H1 (cell line): Measurements from ENCODE around the gene SNX25. TPM values are rescaled to one million over a fixed set of nuclear protein-coding genes. Genes with fewer than 3 reads are reported as not detected.

Experiments
- CTCF ChIA-PET: fragments of 300-600 bp; sonication (Branson Sonifier 250); formaldehyde crosslinking; loops from one replicate; lab custom pipeline; 2021; ENCODE audit not compliant: partially characterized antibody; lab: Charles Lee
- POLR2A ChIA-PET: fragments of 300-600 bp; sonication (Branson Sonifier 250); formaldehyde crosslinking; loops from one replicate; lab custom pipeline; 2021; ENCODE audit warnings: inconsistent platforms; ENCODE audit not compliant: partially characterized antibody; lab: Charles Lee
- DNase-seq, 2 experiments: peaks; one replicate each; pipeline versions ENCODE4 v3.0.0 to v3.0.0-alpha.2; 2010 to 2022; ENCODE audit warnings: low spot score in 2 of 2, low read depth in 1 of 2, mixed read lengths in 1 of 2
- FAIRE-seq: peaks from 2 replicates; lab custom pipeline; 2011; peaks lifted over from hg19 to GRCh38; lab: Jason Lieb, UNC
- H2AFZ ChIP-seq: 2 replicates; pipeline ENCODE4 v1.8.1; 2012; ENCODE audit warnings: low read length, inconsistent platforms
- H2AK5ac ChIP-seq: 2 replicates; pipeline ENCODE4 v1.6.1; 2013; ENCODE audit warnings: low read depth, low read length
- H2BK120ac ChIP-seq: replicated peaks from 2 replicates; pipeline ENCODE3; 2013; ENCODE audit warnings: low read depth, low read length, inconsistent platforms
- H2BK12ac ChIP-seq: 2 replicates; pipeline ENCODE4 v1.6.1; 2013; ENCODE audit warnings: low read depth, low read length
- H2BK15ac ChIP-seq: 2 replicates; pipeline ENCODE4 v1.6.1; 2013; ENCODE audit warnings: low read length
- H2BK20ac ChIP-seq: 2 replicates; pipeline ENCODE4 v1.6.1; 2013; ENCODE audit warnings: low read length
- H2BK5ac ChIP-seq: 2 replicates; pipeline ENCODE4 v1.6.1; 2013; ENCODE audit warnings: low read depth, low read length
- H3K14ac ChIP-seq: 2 replicates; pipeline ENCODE4 v1.6.1; 2013; ENCODE audit warnings: inconsistent platforms; ENCODE audit not compliant: insufficient read length
- H3K18ac ChIP-seq: 2 replicates; pipeline ENCODE4 v1.6.1; 2013; ENCODE audit warnings: low read length; ENCODE audit errors: extremely low read depth
- H3K23ac ChIP-seq: 2 replicates; pipeline ENCODE4 v1.6.1; 2013; ENCODE audit warnings: inconsistent platforms; ENCODE audit not compliant: insufficient read length
- H3K23me2 ChIP-seq: 2 replicates; pipeline ENCODE4 v1.6.1; 2013; ENCODE audit warnings: low read depth, low read length
- H3K27ac ChIP-seq: 2 replicates; pipeline ENCODE4 v1.6.1; 2011; ENCODE audit warnings: low read depth, low read length, inconsistent platforms
- H3K27me3 ChIP-seq, 4 experiments: replicated peaks in 1 of 4; 1 replicate in 1 of 4; 2 replicates in 3 of 4; pipeline versions ENCODE4 v1.6.1 to v1.8.1; 2011 to 2013; ENCODE audit warnings: low read length in 3 of 4, mild to moderate bottlenecking in 3 of 4, inconsistent platforms in 2 of 4, mixed read lengths in 2 of 4, moderate library complexity in 1 of 4; ENCODE audit not compliant: control insufficient read depth in 3 of 4, insufficient read depth in 3 of 4; ENCODE audit errors: extremely low read depth in 1 of 4
- H3K36me3 ChIP-seq, 4 experiments: 2 replicates each; pipeline versions ENCODE4 v1.6.1 to v1.8.1; 2011 to 2013; ENCODE audit warnings: mild to moderate bottlenecking in 4 of 4, low read length in 3 of 4, moderate library complexity in 2 of 4, control low read depth in 1 of 4, inconsistent platforms in 1 of 4; ENCODE audit not compliant: insufficient read depth in 4 of 4, control insufficient read depth in 2 of 4
- H3K4ac ChIP-seq: replicated peaks from 2 replicates; pipeline ENCODE3; 2013; ENCODE audit warnings: low read length, low read depth, mixed read lengths, inconsistent platforms; ENCODE audit not compliant: insufficient read length
- H3K4me1 ChIP-seq, 4 experiments: replicated peaks in 1 of 4; 1 replicate in 1 of 4; 2 replicates in 3 of 4; pipeline versions ENCODE4 v1.6.1 to v1.8.1; 2011 to 2013; ENCODE audit warnings: low read length in 3 of 4, inconsistent platforms in 2 of 4, mixed read lengths in 1 of 4; ENCODE audit not compliant: insufficient read depth in 4 of 4, control insufficient read depth in 3 of 4
- H3K4me2 ChIP-seq, 2 experiments: 2 replicates each; pipeline versions ENCODE4 v1.6.1 to v1.8.1; 2011 to 2013; ENCODE audit warnings: low read depth in 2 of 2, low read length in 2 of 2, control low read depth in 1 of 2, inconsistent platforms in 1 of 2, mild to moderate bottlenecking in 1 of 2; ENCODE audit not compliant: insufficient read depth in 1 of 2
- H3K4me3 ChIP-seq, 4 experiments: fragments of 200-600, 300-600 bp in 1 of 4; sonication (generic), shearing (Covaris generic), sonication (Bioruptor Twin) in 1 of 4; 2 replicates each; pipeline versions ENCODE4 v1.5.1 to v1.8.1; 2011 to 2016; ENCODE audit warnings: low read length in 4 of 4, low read depth in 3 of 4, control low read depth in 2 of 4, inconsistent platforms in 2 of 4, mild to moderate bottlenecking in 2 of 4, mixed read lengths in 1 of 4, moderate library complexity in 1 of 4; ENCODE audit not compliant: insufficient read depth in 2 of 4; ENCODE audit errors: extremely low read depth in 1 of 4
- H3K56ac ChIP-seq: replicated peaks from 2 replicates; pipeline ENCODE3; 2013; ENCODE audit warnings: low read depth, mild to moderate bottlenecking, mixed read lengths, low read length, inconsistent platforms; ENCODE audit not compliant: insufficient read length
- H3K79me1 ChIP-seq: 2 replicates; pipeline ENCODE4 v1.6.1; 2013; ENCODE audit warnings: low read depth, low read length, control low read depth
- H3K79me2 ChIP-seq, 2 experiments: 2 replicates each; pipeline versions ENCODE4 v1.6.1 to v1.8.1; 2012 to 2013; ENCODE audit warnings: low read length in 2 of 2, mild to moderate bottlenecking in 2 of 2, inconsistent platforms in 1 of 2; ENCODE audit not compliant: insufficient read depth in 2 of 2, control insufficient read depth in 1 of 2
- H3K9ac ChIP-seq, 4 experiments: replicated peaks in 1 of 4; 1 replicate in 1 of 4; 2 replicates in 3 of 4; pipeline versions ENCODE4 v1.6.1 to v1.8.1; 2011 to 2013; ENCODE audit warnings: low read depth in 3 of 4, low read length in 3 of 4, control low read depth in 2 of 4, mild to moderate bottlenecking in 2 of 4, moderate library complexity in 2 of 4, inconsistent platforms in 1 of 4; ENCODE audit errors: extremely low read depth in 1 of 4
- H3K9me3 ChIP-seq, 2 experiments: 2 replicates each; pipeline versions ENCODE4 v1.6.1 to v1.8.1; 2012 to 2013; ENCODE audit warnings: mild to moderate bottlenecking in 2 of 2, moderate library complexity in 2 of 2, control low read depth in 1 of 2, inconsistent platforms in 1 of 2, low read depth in 1 of 2, low read length in 1 of 2, mixed read lengths in 1 of 2; ENCODE audit not compliant: insufficient read depth in 2 of 2
- H4K20me1 ChIP-seq, 2 experiments: replicated peaks in 1 of 2; 2 replicates each; pipeline versions ENCODE3 to v1.8.1; 2011 to 2013; ENCODE audit warnings: inconsistent platforms in 2 of 2, low read length in 2 of 2, mild to moderate bottlenecking in 1 of 2; ENCODE audit not compliant: insufficient read depth in 2 of 2, control insufficient read depth in 1 of 2
- H4K5ac ChIP-seq: 2 replicates; pipeline ENCODE4 v1.6.1; 2013; ENCODE audit warnings: low read length, low read depth, mixed read lengths, inconsistent platforms; ENCODE audit not compliant: insufficient read length
- H4K8ac ChIP-seq: 2 replicates; pipeline ENCODE4 v1.8.0; 2013; ENCODE audit warnings: mild to moderate bottlenecking, moderate library complexity, low read length, inconsistent platforms; ENCODE audit not compliant: insufficient read depth; ENCODE audit errors: extremely low read depth
- H4K91ac ChIP-seq: replicated peaks from 2 replicates; pipeline ENCODE3; 2013; ENCODE audit warnings: low read length, mixed read lengths, inconsistent platforms; ENCODE audit not compliant: insufficient read length
- SP4 ChIP-seq: IDR thresholded peaks from 2 replicates; pipeline ENCODE4 v1.6.1; 2012; ENCODE audit warnings: low read length, inconsistent platforms
- TBP ChIP-seq: IDR thresholded peaks from 2 replicates; pipeline ENCODE4 v1.6.1; 2011; ENCODE audit warnings: low read depth, low read length, improper control_type of control experiment
- YY1 ChIP-seq: IDR thresholded peaks from 2 replicates; pipeline ENCODE4 v1.6.1; 2011; ENCODE audit warnings: low read depth, mild to moderate bottlenecking, low read length
- WGBS, 2 experiments: shearing (Covaris generic) in 1 of 2; methylation state at CpG; one replicate each; pipeline versions ENCODE4 v1.1.6 to v1.1.7; 2013 to 2015; ENCODE audit warnings: low lambda C conversion rate in 2 of 2, mixed read lengths in 2 of 2, inconsistent platforms in 1 of 2, low coverage in 1 of 2, missing lambda C conversion rate in 1 of 2; ENCODE audit not compliant: insufficient replicate concordance in 2 of 2, insufficient coverage in 1 of 2, insufficient read length in 1 of 2; ENCODE audit errors: extremely low coverage in 1 of 2, missing lambda C conversion rate in 1 of 2; 5-methylcytosine and 5-hydroxymethylcytosine counted together
- polyA plus RNA-seq, 7 experiments: library from polyadenylated mRNA; depleted of rRNA in 3 of 7; stranded (reverse) in 5 of 7; unstranded in 2 of 7; fragments of >200 nt in 5 of 7; fragments of 200-250 nt in 2 of 7; gene quantifications; 1 replicate in 5 of 7; 2 replicates in 1 of 7; 4 replicates in 1 of 7; pipeline versions ENCODE4 v1.2.1 to v1.2.3, GENCODE V29; 2011 to 2013; ENCODE audit warnings: missing spikeins in 2 of 7, mixed read lengths in 2 of 7
- total RNA-seq: library from RNA; stranded (reverse); fragmentation: NEBNext Ultra II Directional; extraction: Animal tissue kit (Norgen Biotek cat#: 25700); gene quantifications from 2 replicates; pipeline ENCODE4 v1.2.1, GENCODE V29; 2021

The SNX25 gene
- total and polyA plus RNA-seq, 2 of the 8 experiments (the other 6 are each of a cell fraction or from before 2014, with no cell fraction given): 5.4 to 19.9 TPM

DNA sequence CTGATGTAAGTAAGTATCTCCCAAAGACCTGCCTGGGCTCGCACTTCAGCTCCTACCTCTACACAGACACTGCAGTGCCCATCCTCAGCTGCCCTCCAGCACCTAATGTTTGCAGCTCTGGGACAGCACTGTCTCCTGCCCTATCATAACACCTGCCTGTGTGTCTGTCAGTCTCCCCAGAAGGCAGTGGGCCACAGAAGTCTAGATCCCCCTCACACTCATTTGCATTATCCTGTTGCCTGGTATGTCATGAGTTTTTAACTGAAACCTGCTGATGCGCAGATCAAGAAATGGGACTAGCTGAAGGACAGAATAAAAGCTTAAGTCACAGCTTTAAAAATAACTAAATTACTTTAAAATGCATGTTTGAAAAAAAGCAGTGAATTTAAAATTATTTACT, 143.3 kb downstream of the SNX25 start:
- Histone ChIP-seq H3K36me3 (peaks cover 0 to 19% (median 1%) of the 10 kb centered on the region in 4 experiments; a peak in 5 of 8 replicates), H3K4me2 (no peak overlapping the region), H2BK5ac (0 out of 2 replicates have a peak overlapping the region, but pooled peaks have one; percentile 2), H2AK5ac (no peak overlapping the region), H2BK20ac (no peak overlapping the region), H2BK12ac (no peak overlapping the region), H3K23ac (no peak overlapping the region)
- no peak for TF ChIP-seq SP4
- TF ChIP-seq TBP: no peak
- TF ChIP-seq YY1: no peak
- TF ChIP-seq, all 59 proteins: peak for 0
- no peak overlapping the region for H2BK15ac ChIP-seq
- H3K18ac ChIP-seq: peak overlapping the region; percentile 6; the same call in 1 of the 2 replicates
- no peak overlapping the region for H3K4me3 ChIP-seq
- no peak overlapping the region for H4K91ac ChIP-seq
- no peak for DNase-seq
- H3K79me1 ChIP-seq: no peaks in the 10 kb centered on the region
- no peak overlapping the region for H4K5ac ChIP-seq
- H3K14ac ChIP-seq: no peak overlapping the region
- H4K20me1 ChIP-seq: no peaks in the 10 kb centered on the region
- H2AFZ ChIP-seq: no peak overlapping the region
- H3K9ac ChIP-seq: no peak overlapping the region
- H3K23me2 ChIP-seq: no peaks in the 10 kb centered on the region
- H3K56ac ChIP-seq: no peak overlapping the region
- no peaks in the 10 kb centered on the region for H3K27me3 ChIP-seq
- CTCF ChIA-PET: no interaction called here
- H3K4ac ChIP-seq: no peak overlapping the region
- H3K4me1 ChIP-seq: peaks cover 0 to 9% (median 1%) of the 10 kb centered on the region in 4 experiments; a peak in 4 of 7 replicates
- H3K79me2 ChIP-seq: no peaks in the 10 kb centered on the region
- no peak overlapping the region for H2BK120ac ChIP-seq
- H4K8ac ChIP-seq: no peak overlapping the region; the same call in 1 of the 2 replicates
- no peaks in the 10 kb centered on the region for H3K9me3 ChIP-seq
- H3K27ac ChIP-seq: no peak overlapping the region
- FAIRE-seq: no peak
- WGBS, 2 experiments: 100% methylated on average over 2 of the region's 2 CpGs; no CpG with 5 or more reads in 1 of the 2 experiments
- POLR2A ChIA-PET: interaction anchor here (0.7 to 1.2 kb wide), 3 partner anchors 9 to 210 kb away, joined by 3 to 4 read pairs (median 3); partner anchors contain the start of gene SLC25A4
